SK-N-MC (cell line): ENCODE results near the gene GHRL.

Experiments used
- EZH2 ChIP-seq: fragments of 200-600 bp; sonication (generic); IDR thresholded peaks from one replicate; pipeline ENCODE4 v1.6.1; 2017; ENCODE audit warnings: antibody characterized with exemption
- FOXP2 ChIP-seq: optimal IDR thresholded peaks from 2 replicates; pipeline ENCODE3; 2011; ENCODE audit warnings: mild to moderate bottlenecking, moderate library complexity; ENCODE audit not compliant: insufficient read depth; ENCODE audit errors: extremely low read length, control extremely low read depth
- POLR2AphosphoS5 ChIP-seq: IDR thresholded peaks from 2 replicates; pipeline ENCODE4 v1.6.1; 2012; ENCODE audit warnings: mild to moderate bottlenecking, low read depth, low read length, borderline replicate concordance

DNA sequence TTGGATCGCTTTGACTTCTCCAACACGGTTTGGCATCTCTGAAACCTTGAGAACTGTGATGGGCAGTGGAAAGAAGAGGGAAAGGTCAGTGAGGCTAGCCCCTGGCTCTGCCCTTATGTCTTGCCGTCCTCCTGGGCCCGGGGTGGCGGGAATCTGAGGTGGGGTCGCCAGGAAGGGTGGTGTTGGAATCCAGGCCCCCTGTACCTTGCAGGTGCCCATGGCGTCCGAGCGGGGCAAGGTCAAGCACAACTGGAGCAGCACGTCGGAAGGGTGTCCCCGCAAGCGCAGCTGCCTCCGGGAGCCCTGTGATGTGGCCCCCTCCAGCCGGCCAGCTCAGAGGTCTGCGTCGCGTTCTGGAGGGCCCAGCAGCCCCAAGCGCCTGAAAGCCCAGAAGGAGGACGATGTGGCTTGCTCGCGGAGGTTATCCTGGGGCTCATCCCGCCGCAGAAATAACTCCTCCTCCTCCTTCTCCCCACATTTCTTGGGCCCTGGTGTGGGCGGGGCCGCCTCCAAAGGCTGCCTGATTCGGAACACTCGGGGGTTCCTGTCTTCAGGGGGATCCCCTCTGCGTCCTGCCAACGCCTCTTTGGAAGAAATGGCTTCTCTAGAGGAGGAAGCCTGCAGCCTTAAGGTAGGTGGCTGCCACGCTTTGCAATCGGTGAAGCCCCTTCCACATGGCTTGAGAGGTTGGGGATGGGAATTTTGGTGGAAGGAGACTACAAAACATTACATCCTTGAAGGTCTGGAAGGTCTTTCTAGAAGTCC, 43.6 kb downstream of the GHRL start:
- TF ChIP-seq EZH2 (no peak), POLR2AphosphoS5 (no peak; the same call in 1 of the 2 replicates), FOXP2 (no peak)
